HTR-8/SVneo (cell line): ENCODE measurements around the gene MYOT.

Experiments used
- DNase-seq: peaks from one replicate; pipeline ENCODE4 v3.0.0; 2011; ENCODE audit warnings: low spot score, mixed read lengths; ENCODE audit not compliant: insufficient read length
- FAIRE-seq: peaks from 2 replicates; lab custom pipeline; 2011; peaks lifted over from hg19 to GRCh38; lab: Jason Lieb, UNC

The MYOT gene, protein sequence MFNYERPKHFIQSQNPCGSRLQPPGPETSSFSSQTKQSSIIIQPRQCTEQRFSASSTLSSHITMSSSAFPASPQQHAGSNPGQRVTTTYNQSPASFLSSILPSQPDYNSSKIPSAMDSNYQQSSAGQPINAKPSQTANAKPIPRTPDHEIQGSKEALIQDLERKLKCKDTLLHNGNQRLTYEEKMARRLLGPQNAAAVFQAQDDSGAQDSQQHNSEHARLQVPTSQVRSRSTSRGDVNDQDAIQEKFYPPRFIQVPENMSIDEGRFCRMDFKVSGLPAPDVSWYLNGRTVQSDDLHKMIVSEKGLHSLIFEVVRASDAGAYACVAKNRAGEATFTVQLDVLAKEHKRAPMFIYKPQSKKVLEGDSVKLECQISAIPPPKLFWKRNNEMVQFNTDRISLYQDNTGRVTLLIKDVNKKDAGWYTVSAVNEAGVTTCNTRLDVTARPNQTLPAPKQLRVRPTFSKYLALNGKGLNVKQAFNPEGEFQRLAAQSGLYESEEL

DNA sequence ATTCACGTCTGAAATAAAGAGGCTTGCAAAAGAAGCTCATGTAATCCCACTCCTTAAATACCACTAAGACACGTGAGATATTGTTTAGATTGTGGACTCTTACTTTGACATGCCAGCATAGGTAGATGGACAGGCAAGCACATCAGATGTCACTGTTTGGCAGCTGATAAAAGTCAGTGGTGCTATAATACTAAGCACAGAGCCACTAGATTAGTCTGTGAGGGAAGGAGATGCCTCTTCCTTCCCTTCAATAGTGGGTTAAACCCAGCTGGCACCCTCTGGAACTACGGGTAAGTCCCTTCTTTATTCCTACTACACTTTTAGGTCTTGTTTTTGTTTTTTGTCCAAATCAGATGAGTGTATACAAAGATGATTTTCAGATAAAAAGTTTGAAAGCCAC, at the start of gene MYOT:
Gene MYOT, plus strand, starts transcription at position 197 of the 400 bp plus-strand sequence. CDS start 2,792 bp downstream, outside the sequence.
- FAIRE-seq (no peak), DNase-seq (no peak)

DNA sequence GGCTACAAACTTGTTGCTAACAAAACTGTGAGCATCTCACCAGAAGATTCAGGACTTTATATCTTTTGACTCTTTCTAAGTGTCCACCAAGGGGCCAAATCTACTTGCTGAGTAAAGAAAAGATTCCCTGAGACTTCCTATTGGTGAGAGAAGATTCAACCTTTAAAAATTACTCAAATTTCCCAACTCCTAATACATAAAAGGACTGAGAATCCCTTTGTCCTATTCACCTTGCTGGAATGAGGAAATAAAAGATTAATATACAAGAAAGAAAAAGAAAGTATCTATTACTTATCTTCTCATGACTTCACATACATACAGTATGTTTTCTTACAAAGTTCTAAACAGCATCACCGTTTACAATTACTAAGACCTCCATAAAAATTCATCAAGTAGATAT, 47.9 kb upstream of the MYOT start:
- DNase-seq, result no peak

DNA sequence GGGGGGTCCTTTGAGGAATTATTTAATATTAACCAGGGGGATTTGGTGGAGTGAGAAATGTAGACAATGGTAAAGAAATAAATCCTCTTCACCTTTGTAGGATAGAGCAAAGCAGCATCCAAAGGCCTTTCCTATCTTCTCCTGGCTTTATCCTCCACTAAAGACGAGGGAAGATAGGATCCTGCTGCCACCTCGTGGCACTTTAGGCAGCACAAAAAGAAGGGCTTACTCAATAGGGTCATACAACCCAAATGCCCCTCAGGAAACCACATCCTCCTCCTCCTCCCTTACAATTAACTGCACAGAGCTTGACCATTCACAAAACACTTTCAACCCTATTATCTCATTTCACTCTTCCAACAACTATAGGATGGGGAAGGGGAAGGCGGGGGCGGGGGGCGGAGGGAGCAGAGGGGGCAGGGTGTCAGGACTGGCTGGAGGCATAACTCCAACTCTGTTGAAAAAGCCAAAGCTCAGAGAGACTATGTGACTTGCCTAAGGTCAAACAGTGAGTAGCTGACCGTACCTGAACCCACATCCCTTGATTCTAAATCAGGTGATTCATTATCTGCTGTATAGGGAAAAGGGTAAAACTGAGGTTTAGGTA, 45.4 kb upstream of the MYOT start:
- peak; percentile 55 for DNase-seq
- FAIRE-seq, result no peak

More for the DNA sequence above, 47.9 kb upstream of the MYOT start:
- no peak for FAIRE-seq

DNA sequence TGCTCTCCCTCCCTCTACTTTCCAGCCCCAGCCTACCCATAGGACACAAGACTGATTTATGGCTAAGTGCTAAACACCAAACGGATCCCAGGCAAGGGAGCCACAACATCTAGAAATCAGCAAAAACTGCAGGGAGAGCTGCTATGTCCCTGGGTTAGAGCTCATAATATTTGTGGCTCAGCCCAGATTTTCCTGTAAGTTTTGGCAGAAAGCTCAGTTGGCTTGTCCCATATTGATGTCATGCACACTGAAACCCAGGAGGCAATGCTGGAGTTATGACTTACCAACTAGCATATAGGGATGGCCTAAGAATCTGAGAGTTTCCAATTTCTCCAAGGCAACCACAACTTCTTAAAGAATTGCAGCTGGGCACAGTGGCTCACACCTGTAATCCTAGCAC, 44.7 kb upstream of the MYOT start:
- FAIRE-seq, result no peak
- no peak for DNase-seq

DNA sequence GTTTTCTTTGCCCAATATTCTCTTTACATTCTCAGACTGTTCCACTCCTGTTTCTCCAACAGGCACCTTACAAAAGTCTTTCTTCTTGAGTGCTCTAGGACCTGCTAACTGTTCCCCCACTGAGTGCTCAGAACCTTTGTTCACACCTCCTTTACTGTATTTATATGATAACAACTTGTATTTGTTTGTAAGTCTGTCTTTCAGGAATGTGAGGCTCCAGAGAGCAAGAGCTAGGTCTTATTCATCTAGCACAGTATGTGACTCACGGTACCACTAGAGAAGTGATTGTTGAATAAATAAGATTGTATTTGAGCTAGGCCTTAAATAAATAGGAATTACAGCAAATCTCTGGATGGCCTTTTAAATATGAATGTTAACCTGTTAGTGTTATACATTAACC, 42.5 kb upstream of the MYOT start:
- DNase-seq (no peak), FAIRE-seq (no peak)

DNA sequence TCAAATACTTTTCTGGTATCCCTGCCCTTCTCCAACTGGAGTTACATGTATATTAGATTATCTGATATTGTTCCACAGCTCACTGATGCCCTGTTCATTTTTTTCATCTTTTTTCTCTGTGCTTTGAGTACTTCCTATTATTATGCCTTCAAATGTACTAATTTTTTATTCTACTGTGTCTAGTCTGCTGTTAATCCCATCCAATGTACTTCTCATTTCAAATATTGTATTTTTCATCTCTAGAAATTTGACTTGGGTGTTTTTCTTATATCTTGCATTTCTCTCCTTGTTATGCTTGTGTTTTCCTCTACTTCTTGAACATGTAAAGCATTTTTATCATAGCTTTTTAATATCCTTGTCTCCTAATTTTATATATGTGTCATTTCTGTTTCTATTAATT, 41.6 kb upstream of the MYOT start:
- FAIRE-seq, result no peak

DNA sequence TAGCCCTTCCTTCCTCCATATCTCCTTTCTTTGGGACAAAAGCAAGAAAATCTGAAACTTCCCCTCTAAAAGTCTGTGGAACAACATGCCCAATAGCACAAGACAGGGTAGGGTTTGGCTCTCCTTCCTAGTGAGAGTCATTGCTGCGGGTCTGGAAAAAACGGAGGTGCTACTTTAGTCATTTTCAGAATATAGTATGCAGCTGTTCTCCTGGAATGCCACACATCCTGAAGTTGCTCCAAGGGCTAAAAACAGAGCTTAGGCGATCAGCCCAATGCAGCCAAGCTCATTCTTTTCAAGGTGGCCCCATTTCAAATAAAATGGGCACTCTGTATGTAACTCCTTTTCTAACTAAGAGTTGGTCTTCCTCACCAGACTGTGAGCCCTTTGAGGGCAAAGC, 39.5 kb upstream of the MYOT start:
- DNase-seq (no peak), FAIRE-seq (no peak)

More for the DNA sequence above, 41.6 kb upstream of the MYOT start:
- no peak for DNase-seq

DNA sequence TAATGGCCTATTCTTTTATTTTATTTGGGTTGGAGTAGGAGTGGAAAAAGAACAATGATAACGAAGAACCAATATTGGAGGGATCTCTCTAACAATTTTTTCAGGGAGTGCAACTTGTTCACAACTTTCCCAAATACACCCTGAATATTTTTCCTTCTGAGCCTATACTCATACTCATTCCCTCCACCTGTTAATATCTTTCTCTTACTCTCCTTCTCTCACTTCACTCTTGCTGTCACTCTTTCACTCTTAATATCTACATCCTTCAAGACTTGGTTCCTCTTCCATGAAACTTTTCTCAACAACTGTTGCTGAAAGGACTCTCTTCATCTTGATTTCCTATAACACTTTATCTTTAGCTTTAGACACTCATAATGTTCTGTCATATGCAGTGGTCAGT, 39.0 kb upstream of the MYOT start:
- FAIRE-seq, result no peak

DNA sequence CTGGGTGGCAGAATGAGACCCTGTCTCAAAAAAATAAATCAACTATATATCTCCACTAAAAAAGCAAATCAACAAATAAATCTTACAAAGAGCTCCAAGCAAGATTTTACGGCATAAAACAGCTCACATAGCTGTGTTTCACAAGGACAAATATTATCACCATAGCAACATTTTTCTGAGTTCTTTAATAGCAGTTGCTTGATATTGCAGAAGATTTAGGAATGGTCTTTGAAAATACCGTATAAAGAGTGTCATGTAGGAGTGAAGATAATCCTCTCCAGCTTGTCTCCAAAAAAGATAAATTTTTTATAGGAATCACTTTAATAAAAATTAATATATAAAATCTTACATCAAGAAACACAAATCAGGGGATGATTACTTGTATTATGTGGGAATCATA, 36.6 kb upstream of the MYOT start:
- DNase-seq, result no peak
- FAIRE-seq, result no peak

More for the DNA sequence above, 39.0 kb upstream of the MYOT start:
- DNase-seq, result no peak

DNA sequence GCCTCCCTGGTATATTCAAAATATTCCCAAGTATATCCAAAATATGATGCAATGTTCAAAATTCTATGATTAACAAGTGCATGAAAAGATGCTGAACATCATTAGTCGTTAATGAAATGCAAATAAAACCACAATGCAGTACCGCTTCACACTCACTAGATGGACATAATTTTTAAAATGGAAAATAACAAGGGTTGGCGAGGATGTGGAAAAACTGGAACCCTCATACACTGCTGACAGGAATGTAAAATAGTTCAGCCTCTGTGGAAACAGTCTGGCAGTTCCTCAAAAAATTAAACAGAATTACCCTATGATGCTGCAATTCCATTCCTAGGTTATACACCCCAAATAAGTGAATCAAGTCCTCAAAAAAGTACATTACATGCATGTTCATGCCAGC, 36.1 kb upstream of the MYOT start:
- DNase-seq, result no peak
- no peak for FAIRE-seq

DNA sequence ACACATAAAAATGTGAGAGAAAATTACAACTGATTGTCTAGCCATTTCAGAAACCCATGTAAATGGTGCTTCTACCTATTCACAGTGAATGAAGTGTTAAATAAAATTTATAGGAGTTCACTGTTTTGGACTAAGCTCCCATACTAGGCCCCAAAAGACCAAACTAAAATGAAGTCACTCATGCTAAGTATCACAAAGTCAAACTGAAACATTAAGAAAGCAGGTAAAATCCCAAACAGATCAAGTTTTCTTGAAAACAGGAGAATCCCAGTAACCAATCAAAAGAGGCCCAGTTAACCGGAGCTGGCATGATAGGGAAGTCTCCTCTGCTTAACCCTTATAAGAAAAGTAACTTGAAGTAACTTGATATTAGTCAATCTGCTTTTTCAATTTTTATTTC, 35.2 kb upstream of the MYOT start:
- DNase-seq, result no peak
- FAIRE-seq, result no peak

DNA sequence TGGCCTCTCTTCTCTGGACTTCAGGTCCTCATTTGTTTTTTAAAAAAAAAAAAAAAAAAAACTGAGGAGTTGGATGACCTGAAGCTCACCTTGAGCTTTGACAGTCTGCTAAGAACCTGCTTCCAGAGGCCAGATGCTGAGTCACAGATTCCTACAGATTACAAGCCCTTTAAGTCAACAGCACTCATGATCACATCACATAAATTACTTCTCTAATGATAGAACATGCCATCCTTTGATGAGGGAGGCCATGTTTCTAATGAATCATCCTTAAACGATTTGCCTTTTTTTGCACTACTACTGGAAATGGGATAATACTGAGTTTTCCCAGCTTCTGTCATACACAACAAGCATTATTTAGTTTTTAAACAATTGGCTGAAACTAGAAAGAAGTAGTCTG, 34.2 kb upstream of the MYOT start:
- peak; percentile 68 for DNase-seq
- peak; percentile 20 for FAIRE-seq

DNA sequence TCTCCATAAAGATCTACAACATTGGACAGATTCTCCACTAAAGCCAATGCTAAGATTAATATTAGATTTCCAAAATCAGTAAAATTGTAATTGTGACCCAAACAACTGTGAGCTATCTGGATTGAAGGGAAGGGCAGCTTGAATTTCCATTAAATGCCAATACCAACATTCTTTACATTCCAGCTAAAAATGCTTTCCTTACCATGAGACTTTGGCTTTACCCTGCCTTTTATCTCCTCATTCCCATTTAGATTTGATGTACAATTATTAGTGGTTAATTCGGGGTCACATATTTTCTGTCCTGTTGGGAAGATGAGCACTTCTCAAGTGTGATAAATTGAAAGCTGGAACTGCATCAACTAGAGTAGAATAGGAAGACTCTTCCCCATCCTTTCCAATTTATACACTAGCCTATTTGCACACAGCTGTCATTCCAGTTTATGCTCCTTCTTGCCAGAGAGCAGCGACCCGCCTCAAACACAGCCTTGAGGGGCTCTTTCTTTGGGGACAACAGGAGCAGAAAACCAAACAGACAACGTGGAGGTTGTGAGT, 33.1 kb upstream of the MYOT start:
- no peak for FAIRE-seq
- peak; percentile 18 for DNase-seq

DNA sequence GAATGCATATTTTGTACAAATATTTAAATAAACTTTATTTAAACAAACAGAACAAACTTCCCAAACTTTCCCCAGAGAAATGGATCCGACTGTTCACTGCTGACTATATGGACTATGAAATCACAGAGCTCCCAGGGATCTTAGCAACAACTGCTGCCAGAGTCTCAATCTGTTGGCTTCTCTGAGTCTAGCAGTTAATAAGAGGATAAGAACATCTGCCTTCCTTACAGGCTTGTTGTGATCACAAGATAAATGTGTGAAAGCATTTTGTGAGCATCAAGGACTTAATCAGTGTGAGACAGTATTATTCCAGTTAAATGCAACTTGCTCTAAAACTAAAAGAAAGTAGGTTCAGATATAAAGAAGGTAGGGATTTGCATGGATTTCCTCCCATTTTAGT, 31.4 kb upstream of the MYOT start:
- FAIRE-seq (no peak), DNase-seq (no peak)

DNA sequence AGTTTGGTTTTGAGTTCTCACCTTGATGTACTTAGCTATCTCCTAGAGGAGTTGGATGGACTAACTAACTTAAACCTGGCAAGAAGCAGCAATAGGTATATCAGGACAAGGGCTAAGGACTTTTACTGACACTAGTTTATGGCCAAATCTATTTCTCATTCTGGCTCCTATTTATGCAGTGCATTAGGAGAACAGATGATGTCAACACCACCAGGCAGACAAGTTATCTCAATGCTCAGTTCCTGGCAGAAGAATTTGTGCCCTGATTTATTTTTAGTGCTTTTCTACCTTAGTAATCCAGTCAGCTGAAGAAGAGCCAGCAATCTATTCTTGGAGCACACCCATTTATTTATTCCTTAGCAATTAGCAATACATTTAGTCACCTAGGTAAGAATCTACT, 30.7 kb upstream of the MYOT start:
- FAIRE-seq (no peak), DNase-seq (no peak)

DNA sequence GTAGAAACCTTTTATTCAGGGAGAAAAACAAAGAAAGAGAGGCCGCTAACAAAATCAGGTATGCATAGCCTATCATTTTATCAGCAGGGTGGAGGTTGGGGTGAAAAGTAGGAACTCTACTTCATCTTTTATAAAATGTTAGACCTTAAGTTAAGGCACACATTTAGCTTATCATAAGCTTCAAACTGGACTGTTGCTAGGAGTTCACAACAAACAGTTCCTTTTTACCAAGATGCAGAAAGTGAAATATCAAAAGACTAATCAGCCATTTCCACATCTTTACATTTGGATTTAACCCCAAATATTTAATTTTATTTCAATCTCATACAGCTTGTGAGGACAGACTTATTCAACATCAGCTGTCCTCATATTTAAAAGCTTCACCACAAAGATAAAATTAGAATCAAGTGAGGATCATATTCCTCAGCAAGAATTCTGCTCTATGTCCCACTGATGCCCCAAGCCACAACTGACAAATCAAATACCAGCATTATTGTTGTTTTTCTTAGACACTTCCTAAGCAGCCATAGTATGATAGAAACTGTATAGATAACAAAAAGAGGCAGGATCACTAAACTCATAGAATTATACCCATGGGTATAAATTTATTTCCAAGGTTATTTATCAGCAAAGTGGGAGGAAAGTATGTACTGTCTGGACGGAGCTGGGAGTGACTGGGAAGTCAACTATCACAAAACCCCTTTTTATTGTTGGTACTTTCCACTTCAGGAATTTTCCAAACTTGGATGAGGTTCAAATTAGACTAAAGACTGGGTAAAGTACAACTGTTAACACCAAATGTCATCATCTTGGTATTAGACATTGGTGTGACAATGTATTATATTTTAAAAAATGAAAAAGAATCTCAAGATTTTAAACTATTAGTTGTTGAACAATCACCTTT, 29.9 kb upstream of the MYOT start:
- no peak for DNase-seq
- FAIRE-seq, result no peak

DNA sequence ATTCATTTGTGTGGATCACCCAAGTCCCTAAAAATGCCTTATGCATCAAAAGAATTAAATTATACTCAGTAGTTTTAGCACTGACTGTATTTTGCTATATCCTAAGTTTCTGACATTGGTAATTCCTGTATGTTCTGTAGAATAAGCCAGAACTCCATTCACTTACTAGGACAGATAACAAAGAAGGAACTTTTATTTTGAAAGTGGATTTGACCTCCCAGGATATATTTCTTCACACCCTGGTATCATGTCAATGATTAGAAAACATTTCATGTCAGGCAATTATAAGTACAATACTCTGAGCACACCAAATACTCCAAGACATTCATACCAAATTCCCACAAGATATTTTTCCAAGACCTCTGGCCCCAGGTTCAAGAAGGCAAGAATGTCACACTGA, 28.7 kb upstream of the MYOT start:
- DNase-seq (no peak), FAIRE-seq (no peak)

DNA sequence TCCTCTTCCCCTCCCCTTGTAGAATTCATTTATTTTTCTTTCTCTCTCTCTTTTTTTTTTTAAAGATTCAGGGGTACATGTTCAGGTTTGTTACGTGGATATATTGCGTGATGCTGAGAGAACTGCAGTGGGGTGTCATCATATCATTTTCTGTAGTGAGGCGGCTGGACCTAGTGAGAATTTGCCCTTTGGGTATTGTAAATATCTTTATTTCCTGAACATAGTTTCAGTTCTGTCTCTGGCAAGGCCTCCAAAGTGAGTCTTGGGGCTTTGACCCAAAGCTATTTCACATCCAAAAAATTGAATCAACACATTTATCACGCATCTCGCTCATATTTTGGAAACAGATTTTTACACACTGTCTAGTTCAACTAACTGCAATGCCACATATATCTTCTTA, 25.4 kb upstream of the MYOT start:
- no peak for FAIRE-seq

DNA sequence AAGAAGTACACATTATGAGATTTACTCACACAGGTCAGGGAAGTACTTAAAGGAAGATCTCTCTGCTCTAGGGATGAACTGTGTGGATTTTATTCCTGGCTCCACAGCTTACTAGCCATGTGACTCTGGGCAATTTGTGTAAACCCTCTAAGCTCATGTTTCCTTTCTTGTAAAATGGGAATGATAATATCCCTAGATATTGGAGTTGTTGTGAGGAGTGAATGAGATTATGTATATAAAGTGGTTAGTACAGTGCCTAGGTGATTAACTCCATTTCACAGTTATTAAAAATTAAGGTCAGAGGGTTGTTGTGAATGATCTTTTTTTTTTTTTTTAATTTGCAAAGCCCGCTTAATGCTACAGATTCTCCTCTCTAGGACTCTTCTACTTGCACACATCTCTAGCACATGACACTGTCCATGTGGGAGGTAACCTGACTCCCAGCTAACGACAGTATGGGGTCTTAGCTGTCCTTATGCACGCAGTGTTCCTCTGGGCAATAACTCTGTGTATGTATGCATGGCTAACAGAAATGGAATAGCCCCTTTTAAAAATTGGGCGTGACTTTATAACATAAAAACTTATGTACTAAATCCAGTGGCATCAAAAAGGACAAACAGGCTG, 23.9 kb upstream of the MYOT start:
- DNase-seq (no peak), FAIRE-seq (no peak)

More for the DNA sequence above, 25.4 kb upstream of the MYOT start:
- no peak for DNase-seq

DNA sequence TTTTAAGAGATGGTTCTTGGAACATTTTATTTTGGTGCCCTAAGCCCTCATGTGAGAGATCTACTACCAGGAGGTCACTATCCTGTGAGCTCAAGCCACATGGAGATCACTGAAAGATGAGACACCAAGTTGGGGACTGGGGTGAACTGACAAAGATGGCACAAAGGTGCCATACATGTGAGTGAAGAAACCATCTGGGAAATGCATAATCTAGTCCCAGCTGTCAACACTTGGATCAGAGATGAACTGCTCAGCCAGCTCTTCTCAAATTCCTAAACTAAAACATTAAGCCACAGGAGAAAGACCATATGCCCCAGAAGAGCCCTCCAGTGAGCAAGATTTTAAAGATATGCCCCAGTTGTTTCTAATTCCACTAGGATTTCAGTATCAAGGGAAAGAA, 22.2 kb upstream of the MYOT start:
- DNase-seq (no peak), FAIRE-seq (no peak)
